NOMO-1 (cell line): ENCODE results near the gene NSG1.
"Not testable (repeated sequence)": the region's sequence is repeated elsewhere in the genome, so short reads cannot be mapped to it uniquely, and the experiment has no call there.

Experiments used
- DNase-seq, 2 experiments: peaks; one replicate each; lab custom pipeline; 2025; ENCODE audit not compliant: unreplicated experiment in 2 of 2; lab: John Stamatoyannopoulos, UW

Gene NSG1

GRCh38 chr4:4386736-4387392 is at the start of gene NSG1:
NSG1 (plus strand) TSS chr4:4387102; CDS start chr4:4387630, 528 bp downstream.
- no peak for DNase-seq

DNA sequence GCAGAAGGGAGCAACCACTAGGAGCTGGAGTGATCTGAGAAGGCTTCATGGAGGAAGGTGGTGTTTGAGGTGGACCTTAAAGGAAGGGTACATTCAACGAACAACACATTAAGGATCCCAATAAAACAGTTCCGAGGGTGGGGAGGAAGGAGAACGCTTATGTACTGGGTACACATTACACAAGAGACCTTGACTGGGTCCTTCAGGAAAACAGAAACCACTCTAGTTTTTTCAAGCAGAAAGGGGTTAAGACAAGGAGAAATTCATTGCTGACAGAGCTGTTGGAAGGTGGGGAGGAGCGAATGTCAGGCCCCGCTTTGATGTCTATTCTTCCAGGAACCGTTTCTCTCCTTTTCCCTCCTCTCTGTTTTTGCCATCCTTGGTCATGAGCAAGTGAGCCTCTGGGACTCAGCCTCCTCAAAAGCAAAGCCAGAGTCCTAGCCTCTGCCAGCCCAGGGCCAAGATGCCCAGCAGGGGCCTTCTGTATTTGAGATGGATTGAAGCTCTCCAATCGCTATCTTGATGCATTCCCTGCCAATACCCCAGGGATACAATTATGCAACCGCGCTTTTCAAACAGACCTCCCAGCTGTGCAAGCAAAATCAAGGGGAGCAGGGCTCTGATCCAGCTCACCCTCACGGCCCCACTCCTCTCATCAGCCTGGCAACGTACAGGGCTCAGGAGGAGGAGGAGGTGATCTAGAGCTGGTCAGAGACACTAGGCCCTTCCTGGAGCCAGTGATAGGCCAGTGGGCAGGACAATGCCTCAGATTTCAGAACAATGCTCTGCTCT is 48.5 kb upstream of the NSG1 start:
- no peak for DNase-seq

GRCh38 chr4:4339504-4340085 is 47.3 kb upstream of the NSG1 start:
- no peak for DNase-seq

DNA sequence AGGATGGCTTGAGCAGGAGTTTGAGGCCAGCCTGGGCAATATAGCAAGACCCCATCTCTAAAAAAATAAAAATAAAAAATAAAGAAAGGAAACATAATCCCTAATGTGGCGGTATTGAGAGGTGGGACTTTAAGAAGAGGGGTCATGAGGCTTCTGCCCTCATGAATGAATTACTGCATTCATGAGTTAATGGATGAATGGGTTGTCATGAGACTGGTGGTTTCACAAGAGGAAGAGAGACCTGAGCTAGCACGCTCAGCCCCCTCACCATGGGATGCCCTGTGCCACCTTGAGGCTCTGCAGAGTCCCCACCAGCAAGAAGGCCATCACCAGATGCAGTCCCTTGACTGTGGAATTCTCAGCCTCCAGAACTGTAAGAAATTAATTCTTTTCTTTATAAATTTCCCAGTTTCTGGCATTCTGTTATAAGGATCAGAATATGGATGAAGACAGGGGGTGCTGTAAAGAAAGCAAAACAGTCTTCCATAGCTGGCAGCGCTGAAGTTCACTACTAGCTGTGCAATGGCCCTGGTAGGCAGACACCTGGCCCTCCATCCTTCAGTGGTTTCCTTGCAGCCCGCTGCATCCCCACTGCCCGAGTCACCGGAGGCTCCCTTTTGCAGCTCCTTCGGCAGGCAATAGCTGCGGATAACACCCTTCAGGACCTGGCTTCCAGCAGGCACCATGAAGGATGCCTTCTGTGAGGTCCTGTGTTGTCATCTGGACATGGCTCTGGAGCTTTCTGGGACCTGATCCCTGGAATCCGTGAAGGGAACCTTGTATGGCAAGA is 44.8 kb upstream of the NSG1 start:
- DNase-seq: no peak

GRCh38 chr4:4343038-4343437 is 43.9 kb upstream of the NSG1 start:
- DNase-seq: no peak

DNA sequence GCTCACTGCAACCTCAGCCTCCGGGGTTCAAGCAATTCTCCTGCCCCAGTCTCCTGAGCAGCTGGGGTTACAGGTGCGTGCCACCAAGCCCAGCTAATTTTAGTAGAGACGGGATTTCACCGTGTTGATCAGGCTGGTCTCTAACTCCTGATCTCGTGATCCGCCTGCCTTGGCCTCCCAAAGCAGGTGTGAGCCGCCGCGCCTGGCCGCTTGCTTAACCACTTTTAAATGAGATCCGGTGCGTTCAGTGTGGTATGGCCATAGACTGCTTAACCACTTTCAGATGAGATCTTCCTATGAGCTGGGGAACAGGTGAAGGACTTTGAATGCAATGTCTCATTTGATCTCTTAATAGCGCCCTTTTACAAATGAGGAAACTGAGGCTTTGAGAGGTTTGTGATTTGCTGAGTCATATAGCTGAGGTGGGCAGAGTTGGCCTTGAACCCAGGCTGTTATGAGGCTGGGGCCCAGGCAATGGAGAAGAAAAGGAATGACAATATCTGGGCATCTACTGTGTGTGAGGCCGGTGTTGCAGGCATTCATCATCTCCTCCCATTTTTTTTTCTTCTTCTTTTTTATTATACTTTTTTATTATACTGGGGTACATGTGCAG is 41.9 kb upstream of the NSG1 start:
- DNase-seq: no peak

GRCh38 chr4:4347585-4347984 is 39.3 kb upstream of the NSG1 start:
- no peak for DNase-seq

DNA sequence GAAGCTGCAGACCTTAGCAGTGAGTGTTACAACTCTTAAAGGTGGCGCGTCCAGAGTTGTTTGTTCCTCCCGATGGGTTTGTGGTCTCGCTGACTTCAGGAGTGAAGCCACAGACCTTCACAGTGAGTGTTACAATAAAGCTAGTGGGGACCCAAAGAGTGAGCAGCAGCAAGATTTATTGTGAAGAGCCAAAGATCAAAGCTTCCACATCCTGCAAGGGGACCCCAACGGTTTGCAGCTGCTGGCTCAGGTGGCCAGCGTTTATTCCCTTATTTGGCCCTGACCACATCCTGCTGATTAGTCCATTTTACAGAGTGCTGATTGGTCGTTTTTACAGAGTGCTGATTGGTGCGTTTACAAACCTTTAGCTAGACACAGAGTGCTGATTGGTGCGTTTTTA is 38.3 kb upstream of the NSG1 start:
- not testable (repeated sequence) for DNase-seq

GRCh38 chr4:4349867-4350266 is 37.0 kb upstream of the NSG1 start:
- no peak for DNase-seq

DNA sequence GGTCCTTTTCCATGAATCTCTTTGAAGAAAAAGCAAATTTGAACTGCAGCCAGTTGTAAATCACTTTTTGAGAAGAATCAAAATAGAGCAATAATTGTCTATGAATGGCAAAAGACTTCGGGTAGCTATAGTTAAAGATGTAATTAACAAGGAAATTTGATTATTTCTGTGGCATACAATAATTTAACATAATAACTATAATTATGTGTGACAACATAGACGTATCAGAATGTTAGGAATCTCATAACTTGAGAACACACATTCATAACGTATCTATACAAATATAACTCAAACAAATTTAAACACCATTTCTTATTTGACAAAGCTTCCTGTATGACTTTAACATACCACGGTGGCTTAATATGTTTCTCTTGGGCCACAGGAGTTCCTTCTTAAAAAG is 36.0 kb upstream of the NSG1 start:
- DNase-seq: no peak

- no peak for DNase-seq
These were observed 31.6 kb upstream of the NSG1 start for GRCh38 chr4:4355302-4355701.

DNA sequence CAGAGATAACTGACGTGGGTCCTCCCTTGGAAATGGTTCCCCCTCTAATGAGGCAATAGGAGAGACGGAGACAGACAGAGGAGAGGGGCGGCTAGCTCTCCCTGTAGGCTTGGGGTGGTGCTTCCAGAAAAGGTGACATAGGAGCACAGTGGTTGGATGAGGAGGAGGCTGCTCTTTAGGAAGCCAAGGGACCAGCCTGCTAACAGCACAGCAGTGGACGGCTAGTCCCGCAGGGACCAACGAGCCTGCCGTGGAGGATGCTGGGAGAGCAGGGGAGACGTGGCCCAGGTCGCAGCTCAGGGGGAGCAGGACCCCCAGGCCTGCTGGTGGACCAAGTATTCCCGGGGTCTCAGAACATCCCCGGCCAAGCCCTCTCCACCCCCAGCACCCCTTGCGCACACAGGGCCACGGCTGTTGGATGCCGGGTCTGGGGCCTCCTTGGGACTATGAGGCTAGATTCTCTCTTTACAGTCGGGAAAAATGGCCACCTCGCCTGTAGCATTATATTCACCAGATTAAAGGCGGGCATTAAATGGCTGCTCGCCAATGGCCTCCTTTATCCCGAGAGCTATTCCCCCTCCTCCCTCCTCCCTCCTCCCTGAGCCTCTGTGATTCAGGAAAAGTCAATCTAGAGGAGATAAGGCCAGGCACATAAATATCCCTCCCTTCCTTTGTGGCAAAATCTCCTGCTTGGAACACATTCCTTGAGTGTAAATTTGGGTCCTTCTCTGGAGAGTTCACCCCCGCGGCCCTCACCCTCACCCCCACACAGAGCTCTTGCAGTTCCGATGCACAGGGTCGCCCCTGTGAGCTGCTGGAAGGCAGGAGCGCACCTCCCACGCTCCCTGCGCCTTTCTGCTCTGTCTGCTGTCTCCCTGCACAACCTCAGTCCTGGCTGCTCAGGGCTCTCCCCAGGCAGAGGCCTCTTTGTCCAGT is 30.5 kb upstream of the NSG1 start:
- no peak for DNase-seq

GRCh38 chr4:4358093-4358854 is 28.6 kb upstream of the NSG1 start:
- DNase-seq: no peak

- DNase-seq: no peak
These were observed 25.0 kb upstream of the NSG1 start for GRCh38 chr4:4361883-4362282.

- no peak for DNase-seq
These were observed 23.8 kb upstream of the NSG1 start for GRCh38 chr4:4362991-4363697.

- no peak for DNase-seq
These were observed 22.8 kb upstream of the NSG1 start for GRCh38 chr4:4364061-4364460.

DNA sequence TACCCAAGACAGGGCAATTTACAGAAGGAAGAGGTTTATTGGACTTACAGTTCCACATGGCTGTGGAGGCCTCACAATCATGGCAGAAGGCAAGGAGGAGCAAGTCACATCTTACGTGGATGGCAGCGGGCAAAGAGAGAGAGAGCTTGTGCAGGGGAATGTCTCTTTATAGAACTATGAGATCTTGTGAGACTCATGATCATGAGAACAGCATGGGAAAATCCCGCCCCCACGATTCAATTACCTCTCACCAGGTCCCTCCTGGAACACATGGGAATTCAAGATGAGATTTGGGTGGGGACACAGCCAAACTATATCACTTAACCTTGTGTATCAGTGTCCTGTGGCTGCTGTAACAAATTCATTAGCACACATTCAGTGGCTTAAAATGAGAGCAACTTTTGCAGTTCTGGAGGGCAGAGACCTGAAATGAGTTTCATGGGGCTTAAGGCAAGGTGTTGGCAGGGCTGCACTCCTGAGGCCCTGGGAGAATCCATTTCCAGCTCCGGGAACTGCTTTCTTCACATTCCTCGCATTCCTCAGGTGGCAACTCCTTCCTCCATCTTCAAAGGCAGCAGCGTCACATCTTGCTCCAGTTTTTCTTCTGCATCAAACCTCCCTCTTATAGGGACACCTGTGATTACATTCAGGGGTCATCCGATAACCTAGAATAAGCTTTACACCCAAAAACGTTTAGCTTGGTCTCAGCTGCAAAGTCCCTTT is 22.3 kb upstream of the NSG1 start:
- no peak for DNase-seq
